NB4 (cell line): Measurements from ENCODE around the gene PRR3.

ENCODE experiments used
- DNase-seq: peaks from one replicate; pipeline ENCODE4 v3.0.0; 2010; ENCODE audit warnings: low read depth
- H3K4me3 ChIP-seq: one replicate; pipeline ENCODE4 v1.5.1; 2011; ENCODE audit warnings: mild to moderate bottlenecking, low read depth, low read length, moderate library complexity
- MYC ChIP-seq: IDR thresholded peaks from 2 replicates; pipeline ENCODE4 v1.6.1; 2011; ENCODE audit warnings: low read depth, low read length
- POLR2A ChIP-seq: IDR thresholded peaks from 2 replicates; pipeline ENCODE4 v1.6.1; 2011; ENCODE audit warnings: mild to moderate bottlenecking; ENCODE audit not compliant: insufficient read length; ENCODE audit errors: extremely low read depth
- TF ChIP-seq, protein P1 (sequence below): IDR thresholded peaks from 2 replicates; pipeline ENCODE4 v1.6.1; 2011; ENCODE audit warnings: low read depth, low read length
- TF ChIP-seq, protein P2 (sequence below): IDR thresholded peaks from one replicate; pipeline ENCODE4 v1.5.1; 2012; ENCODE audit warnings: low read depth, low read length

PRR3 gene

DNA sequence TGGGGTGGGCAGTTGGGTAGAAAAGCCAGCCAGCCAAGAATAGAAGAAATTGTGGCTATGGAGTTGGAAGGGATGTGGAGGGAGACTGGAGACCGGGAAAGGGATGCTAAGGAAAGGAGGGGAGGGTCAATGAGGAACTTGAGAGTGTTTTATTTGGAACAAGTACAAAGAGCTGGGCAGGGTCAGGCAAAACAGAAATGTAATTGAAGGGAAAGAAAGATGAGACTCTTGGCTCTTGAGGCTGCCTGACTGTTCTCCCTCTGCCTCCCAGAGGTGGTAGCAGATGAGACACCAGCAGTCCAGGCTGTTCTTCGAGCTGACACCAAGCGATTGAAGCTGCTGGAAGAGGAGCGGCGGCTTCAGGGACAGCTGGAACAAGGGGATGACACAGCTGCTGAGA, 26.8 kb downstream of the PRR3 start:
- DNase-seq = no peak
- no peak overlapping the region for H3K4me3 ChIP-seq
- TF ChIP-seq, protein P1, sequence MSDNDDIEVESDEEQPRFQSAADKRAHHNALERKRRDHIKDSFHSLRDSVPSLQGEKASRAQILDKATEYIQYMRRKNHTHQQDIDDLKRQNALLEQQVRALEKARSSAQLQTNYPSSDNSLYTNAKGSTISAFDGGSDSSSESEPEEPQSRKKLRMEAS = no peak
- TF ChIP-seq POLR2A (no peak), MYC (no peak)
- TF ChIP-seq, protein P2, sequence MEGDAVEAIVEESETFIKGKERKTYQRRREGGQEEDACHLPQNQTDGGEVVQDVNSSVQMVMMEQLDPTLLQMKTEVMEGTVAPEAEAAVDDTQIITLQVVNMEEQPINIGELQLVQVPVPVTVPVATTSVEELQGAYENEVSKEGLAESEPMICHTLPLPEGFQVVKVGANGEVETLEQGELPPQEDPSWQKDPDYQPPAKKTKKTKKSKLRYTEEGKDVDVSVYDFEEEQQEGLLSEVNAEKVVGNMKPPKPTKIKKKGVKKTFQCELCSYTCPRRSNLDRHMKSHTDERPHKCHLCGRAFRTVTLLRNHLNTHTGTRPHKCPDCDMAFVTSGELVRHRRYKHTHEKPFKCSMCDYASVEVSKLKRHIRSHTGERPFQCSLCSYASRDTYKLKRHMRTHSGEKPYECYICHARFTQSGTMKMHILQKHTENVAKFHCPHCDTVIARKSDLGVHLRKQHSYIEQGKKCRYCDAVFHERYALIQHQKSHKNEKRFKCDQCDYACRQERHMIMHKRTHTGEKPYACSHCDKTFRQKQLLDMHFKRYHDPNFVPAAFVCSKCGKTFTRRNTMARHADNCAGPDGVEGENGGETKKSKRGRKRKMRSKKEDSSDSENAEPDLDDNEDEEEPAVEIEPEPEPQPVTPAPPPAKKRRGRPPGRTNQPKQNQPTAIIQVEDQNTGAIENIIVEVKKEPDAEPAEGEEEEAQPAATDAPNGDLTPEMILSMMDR = no peak

DNA sequence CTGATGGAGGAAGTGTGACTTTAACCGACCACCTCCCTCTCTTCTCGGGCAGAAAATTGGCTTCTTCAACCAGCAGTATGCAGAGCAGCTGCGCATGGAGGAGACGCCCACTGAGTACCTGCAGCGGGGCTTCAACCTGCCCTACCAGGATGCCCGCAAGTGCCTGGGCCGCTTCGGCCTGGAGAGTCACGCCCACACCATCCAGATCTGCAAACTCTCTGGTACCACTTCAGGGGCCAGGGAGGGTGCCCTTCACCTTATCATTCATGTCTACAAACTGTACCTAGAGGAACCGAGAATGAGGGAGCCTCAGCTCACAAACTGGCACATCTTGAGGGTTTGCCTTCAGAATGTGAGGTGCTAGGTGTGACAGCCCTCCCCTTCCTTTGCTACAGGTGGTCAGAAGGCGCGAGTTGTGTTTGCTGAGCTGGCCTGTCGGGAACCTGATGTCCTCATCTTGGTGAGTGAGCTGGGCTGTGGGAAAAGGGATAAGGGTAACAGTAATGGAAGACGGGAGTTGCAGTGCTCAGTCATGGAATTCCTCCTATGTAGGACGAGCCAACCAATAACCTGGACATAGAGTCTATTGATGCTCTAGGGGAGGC, 32.8 kb downstream of the PRR3 start:
- DNase-seq = no peak
- TF ChIP-seq, protein P1 = no peak
- TF ChIP-seq, protein P2 = no peak
- TF ChIP-seq POLR2A = no peak
- no peak overlapping the region for H3K4me3 ChIP-seq

DNA sequence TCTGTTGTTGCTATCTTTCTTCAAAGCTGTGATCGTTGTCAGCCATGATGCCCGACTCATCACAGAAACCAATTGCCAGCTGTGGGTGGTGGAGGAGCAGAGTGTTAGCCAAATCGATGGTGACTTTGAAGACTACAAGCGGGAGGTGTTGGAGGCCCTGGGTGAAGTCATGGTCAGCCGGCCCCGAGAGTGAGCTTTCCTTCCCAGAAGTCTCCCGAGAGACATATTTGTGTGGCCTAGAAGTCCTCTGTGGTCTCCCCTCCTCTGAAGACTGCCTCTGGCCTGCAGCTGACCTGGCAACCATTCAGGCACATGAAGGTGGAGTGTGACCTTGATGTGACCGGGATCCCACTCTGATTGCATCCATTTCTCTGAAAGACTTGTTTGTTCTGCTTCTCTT, 33.4 kb downstream of the PRR3 start:
- DNase-seq = no peak
- no peak overlapping the region for H3K4me3 ChIP-seq
- TF ChIP-seq, protein P2 = no peak
- no peak for TF ChIP-seq MYC
- no peak for TF ChIP-seq POLR2A
- TF ChIP-seq, protein P1 = no peak

DNA sequence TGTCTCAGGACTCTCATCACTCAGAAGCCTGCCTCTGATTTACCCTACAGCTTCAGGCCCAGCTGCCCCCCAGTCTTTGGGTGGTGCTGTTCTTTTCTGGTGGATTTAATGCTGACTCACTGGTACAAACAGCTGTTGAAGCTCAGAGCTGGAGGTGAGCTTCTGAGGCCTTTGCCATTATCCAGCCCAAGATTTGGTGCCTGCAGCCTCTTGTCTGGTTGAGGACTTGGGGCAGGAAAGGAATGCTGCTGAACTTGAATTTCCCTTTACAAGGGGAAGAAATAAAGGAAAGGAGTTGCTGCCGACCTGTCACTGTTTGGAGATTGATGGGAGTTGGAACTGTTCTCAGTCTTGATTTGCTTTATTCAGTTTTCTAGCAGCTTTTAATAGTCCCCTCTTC, 33.9 kb downstream of the PRR3 start:
- DNase-seq = no peak
- TF ChIP-seq POLR2A (no peak), MYC (no peak)
- TF ChIP-seq, protein P1 = no peak
- TF ChIP-seq, protein P2 = no peak
- H3K4me3 ChIP-seq = no peak overlapping the region

DNA sequence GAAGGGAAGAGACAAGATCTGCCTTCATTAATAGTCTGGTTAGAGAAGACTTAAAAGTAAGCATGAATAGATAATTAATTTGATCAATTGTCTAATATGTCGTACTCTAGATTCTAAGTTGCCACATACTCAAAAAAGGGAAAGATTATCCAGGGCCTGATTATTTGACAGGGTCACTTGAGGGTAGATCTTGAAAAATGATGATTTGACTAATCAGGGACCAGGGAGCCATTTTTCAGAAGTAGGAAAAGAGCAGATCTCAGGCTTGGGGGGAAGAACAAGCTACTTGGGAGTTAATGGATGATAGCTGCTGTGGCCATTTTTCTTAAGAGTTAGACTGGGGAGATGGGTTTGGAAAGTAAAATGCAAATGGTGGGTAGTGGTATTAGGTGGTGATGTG, 35.2 kb downstream of the PRR3 start:
- TF ChIP-seq MYC (no peak), POLR2A (no peak)
- TF ChIP-seq, protein P1 = no peak
- TF ChIP-seq, protein P2 = no peak
- no peak overlapping the region for H3K4me3 ChIP-seq
- no peak for DNase-seq
